SKM-1 (cell line): ENCODE data around the gene PRRT1.
"Not testable (repeated sequence)": the region's sequence is repeated elsewhere in the genome, so short reads cannot be mapped to it uniquely, and the experiment has no call there.

ENCODE experiments used
- DNase-seq: peaks from one replicate; lab custom pipeline; 2025; ENCODE audit not compliant: unreplicated experiment; lab: John Stamatoyannopoulos, UW

Gene PRRT1

DNA sequence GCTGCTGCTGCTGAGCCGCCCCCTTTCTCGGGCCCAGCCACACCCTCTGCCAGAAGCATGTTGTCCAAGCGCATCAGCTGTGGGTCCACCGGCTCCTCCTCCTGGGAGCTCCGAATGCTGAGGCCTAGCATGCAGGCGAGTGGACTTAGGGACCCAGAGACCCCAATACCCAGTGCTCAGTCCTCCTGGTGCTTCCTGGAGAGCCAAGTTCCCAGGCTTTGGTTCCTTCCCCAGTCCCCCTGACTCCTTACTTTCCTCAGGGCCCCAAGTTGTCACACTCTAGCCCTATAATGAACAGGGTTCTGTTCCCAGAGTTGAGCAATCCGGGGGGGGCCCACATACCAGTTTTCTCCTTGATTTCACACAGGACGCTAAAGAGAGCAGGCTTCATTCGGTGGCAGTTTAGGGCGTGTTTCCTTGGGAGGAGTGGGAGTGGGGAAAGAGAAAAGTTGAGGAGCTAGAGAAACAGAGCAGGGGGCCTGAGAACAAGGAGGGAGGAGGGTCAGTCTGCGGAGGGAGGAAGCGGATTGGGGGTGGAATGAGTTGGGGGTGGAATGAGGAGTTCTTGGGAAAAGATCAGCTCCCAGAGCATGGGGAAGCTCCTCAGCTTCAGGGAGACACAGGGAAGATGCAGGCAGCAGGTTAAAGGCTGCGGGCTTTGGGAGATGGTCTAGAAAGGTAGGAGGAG is 36.8 kb upstream of the PRRT1 start:
- no peak for DNase-seq

DNA sequence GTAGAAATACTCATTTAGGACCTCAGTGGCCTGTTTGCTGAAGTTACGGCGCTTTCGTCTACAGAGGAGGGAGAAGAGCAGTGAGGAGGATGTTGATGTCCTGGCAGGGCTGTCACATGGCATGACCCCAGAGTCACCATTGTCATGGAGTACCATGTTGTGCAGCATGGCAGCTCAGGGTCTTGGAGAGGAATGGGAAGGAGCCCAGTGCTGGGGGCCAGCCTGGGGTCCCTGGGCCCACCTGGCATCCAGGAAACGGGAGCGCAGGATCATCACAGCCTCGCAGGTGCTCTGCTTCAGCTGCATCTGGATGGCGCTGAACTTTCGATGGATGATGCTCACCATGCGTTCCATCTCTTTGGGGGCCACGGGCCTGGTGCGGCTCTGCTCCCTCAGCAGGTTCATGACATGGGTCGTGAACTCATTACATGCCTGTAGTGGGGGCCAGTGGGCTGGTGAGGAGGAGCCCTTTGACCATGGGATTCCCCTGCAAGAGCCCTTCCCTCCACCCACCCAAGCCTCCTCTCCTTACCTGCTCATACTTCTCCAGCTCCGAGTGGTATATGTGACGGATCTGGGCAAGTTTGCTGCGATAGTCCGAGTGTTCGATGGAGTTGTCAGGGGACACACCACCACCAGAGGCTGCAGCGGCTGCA is 36.1 kb upstream of the PRRT1 start:
- not testable (repeated sequence) for DNase-seq

DNA sequence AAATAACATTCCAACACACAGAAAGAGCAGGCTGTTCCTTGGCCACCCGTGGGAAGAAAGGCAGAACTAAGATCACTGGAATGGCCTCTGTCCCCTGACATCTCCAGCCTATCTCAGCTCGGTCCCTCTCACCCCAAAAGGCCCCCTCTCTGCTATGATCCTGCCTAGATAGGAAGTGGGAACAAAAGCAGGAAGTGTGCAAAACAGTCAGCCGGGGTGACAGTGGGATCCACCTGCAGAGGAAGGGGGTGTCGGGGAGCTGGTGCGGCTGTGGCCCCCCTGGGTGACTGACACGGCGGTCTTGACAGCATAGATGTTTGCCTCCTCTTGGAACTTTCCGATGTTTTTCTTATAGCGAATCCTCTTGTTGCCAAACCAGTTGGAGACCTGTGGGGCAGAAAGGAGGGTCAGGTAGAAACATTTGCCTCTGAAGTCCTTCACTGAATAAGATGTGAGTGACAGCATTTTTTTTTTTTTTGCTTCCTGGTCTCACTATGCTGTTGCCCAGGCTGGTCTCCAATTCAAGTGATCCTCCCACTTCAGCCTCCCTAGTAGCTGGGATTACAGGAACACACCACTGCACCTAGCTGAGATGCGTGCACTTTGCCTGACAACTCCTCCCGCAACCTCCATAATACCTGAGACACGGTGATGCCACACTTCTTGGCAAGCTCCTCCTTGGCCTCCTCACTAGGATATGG is 35.4 kb upstream of the PRRT1 start:
- no peak for DNase-seq

DNA sequence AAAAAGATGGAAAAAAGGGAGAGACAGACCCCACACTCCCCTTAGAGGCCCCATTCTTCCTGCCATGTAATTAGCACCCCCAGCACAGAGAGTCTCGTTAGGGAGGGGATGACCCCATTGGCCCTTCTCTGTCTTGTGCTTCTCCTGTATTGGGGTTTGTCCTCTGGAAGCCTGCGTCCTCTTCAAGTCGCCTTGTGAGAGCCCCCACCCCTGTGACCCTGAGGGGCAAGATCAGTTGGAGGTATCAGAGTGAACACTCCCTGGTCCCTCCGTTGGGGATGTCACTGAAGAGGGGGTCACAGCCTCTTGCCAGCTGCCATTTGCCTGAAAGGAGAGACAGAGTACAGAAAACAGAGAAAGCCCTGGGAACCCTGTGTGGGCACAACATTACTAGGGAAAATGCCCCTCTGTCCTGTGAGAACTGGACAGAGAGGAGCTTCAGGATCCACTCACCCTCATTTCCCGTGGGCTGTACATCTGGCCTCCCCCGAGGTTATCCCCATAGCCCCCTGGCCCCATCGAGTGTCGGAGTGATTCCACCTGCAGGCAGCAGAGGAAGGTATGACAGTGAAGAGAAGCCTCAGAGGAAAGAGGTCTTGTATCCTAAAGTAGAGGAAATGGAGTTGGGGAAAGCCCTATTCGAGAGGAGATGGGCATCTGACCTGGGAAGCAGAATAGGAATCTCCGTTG is 34.6 kb upstream of the PRRT1 start:
- DNase-seq: not testable (repeated sequence)

DNA sequence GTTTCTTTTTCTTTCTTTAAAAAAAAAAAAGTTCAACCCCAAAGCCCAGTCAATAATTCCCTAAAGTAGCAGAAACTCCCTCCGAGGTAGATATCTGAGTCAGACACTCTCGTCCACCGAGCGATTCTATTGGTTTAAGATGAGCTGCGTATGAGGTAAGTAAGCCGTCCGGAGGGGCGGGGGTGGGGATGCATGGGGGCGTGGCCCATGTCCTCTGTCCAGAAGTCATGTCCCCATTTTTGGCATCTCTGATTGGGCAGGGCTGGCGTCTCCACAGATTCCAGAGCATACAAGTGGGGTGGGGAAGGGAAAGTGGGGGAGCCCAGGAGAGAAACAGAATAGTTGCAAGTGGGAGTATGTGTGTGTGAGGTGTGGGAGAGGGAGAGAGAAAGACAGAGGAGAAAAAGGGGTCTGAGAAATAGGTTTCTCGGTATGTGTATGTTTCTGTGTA is 34.0 kb upstream of the PRRT1 start:
- DNase-seq: not testable (repeated sequence)

DNA sequence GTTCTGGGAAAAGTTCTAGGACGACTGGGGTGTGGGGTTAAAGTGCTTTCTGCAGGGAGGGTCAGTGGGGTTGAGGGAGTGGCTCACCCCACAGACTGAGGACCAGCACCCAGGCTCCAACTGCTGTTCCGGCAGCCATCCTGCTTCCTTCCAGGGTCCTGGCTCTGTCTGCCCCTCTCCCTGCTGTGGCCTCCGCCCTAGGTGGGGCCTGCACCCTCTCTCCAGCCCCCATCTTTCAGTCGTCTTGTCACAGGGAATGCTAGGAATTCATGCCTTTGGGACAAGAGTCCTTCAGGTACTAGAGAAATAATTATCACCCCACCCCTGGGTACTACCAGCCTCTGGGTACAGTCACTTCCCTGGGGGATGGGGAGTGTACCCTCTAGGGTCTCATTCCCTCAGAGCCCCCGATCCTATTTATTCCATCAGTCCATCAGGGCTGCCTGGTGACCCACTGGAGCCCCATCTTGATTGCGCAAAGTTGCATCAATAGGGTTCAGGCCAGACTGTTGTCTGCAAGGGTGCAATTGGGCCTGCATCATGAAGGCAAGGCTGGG is 32.4 kb upstream of the PRRT1 start, which contains the start of gene AGER:
AGER (minus strand) TSS at position 170 of the 557 bp plus-strand sequence; CDS start at position 139, 31 bp downstream.
- no peak for DNase-seq

DNA sequence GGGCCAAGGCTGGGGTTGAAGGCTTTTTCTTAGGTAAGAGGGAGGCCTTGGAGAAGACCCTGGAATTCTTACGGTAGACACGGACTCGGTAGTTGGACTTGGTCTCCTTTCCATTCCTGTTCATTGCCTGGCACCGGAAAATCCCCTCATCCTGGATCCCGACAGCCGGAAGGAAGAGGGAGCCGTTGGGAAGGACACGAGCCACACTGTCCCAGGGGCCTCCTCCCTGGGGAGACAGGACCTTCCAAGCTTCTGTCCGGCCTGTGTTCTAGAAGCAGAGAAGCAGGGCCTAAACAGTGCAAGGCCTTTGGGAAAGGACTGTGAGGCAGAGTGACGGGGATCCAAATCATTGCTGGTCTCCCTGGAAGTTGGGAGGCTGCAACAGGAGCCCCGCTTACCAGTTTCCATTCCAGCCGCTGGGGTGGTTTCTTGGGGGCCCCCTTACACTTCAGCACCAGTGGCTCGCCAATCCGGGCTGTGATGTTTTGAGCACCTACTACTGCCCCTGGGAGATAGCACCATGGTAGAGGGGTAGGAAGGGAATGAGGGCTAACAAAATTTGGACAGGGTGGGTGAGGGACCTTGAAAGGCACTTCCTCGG is 31.8 kb upstream of the PRRT1 start:
- no peak for DNase-seq

DNA sequence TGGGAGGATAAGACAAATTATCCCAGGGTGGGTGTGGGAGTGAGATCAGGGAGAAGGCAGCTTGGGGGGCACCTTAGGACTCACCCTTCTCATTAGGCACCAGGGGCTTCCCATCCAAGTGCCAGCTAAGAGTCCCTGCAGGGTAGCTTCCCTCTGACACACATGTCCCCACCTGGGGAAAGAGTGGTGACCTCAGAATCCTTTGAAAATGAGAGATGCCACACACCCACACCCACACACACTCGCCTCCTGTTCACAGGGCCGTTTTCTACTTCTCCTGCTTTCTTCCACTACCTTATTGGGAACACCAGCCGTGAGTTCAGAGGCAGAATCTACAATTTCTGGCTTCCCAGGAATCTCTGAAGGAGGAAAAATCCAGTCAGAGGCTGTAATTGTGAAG is 31.3 kb upstream of the PRRT1 start:
- DNase-seq: no peak

DNA sequence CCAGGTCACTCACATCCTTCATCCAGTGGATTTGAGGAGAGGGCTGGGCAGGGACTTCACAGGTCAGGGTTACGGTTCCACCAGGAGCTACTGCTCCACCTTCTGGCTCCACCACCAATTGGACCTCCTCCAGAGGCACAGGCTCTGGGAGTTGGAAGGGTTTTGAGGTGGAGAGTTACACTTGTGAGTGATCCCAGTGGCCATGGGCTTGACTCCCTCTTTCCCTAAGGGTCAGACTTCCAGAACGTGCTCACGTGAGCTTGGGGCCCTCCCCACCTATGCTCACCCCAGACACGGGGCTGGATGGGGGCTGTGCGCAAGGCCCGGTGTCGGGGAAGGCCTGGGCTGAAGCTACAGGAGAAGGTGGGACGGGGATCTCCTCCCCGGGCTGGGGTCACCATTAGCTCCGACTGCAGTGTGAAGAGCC is 30.8 kb upstream of the PRRT1 start:
- no peak for DNase-seq

DNA sequence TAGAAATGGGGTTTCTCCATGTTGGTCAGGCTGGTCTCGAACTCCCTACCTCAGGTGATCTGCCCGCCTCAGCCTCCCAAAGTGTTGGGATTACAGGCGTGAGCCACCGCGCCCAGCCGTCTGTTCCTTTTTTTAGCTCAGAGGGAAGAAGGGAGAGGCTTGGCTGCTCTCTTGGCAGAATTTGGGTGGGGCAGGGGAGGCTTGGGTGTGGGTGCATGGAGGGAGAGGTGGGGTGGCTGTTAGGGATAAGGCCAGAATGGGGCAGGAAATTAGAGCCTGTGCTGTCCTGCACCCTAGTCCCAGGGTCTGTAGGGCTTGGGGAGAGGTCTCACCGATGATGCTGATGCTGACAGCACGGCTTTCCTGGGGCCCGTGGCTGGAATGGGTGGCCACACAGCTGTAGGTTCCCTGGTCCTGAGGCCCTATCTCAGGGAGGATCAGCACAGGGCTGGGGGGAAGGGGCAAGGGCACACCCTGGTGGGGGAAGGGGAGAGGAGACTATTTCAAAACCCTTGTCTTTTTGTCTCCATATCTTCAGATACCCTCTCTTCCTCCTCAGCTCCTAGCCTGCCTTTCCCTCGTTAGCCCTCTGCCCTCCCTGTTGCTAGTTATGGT is 30.3 kb upstream of the PRRT1 start:
- DNase-seq: no peak

DNA sequence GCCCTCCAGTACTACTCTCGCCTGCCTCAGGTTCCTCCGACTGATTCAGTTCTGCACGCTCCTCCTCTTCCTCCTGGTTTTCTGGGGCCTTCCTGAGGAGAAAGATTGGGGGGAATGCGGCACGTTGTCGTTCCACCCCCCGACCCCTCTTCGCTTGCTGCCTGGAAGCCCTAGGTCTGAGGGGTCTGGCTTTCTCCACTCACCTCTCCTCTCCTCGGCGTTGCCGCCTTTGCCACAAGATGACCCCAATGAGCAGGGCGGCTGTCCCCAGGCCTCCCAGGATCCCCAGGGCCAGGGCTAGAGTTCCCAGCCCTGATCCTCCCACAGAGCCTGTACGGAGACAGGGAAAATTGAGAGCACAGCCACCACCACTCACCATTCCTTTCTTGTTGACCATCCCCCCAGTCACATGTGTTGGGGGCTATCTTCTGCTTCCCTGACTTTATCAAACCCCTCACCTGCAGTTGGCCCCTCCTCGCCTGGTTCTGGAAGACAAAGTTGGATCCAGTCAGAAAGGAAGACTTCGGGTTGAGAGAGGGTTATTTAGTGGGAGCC is 29.5 kb upstream of the PRRT1 start:
- DNase-seq: no peak

DNA sequence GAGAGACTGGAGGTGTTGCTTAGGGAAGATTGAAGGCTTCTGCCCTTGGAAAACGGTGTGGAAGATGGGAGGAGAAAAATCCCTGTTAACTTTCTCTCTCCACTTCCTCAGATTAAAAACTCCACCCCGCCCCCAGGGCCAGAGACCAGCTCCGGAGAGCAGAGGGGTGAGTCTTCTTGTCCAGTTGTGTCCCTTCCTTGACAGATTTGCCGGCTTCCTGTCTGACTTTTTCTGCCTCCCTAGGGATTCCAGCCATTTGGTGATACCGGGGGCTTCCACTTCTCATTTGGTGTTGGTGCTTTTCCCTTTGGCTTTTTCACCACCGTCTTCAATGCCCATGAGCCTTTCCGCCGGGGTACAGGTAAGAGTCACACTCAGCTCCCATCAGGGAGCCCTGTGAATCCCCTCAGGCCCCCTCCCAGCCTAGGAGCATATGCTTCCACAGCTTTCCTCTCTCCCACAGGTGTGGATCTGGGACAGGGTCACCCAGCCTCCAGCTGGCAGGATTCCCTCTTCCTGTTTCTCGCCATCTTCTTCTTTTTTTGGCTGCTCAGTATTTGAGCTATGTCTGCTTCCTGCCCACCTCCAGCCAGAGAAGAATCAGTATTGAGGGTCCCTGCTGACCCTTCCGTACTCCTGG is 28.1 kb upstream of the PRRT1 start:
- DNase-seq: no peak

DNA sequence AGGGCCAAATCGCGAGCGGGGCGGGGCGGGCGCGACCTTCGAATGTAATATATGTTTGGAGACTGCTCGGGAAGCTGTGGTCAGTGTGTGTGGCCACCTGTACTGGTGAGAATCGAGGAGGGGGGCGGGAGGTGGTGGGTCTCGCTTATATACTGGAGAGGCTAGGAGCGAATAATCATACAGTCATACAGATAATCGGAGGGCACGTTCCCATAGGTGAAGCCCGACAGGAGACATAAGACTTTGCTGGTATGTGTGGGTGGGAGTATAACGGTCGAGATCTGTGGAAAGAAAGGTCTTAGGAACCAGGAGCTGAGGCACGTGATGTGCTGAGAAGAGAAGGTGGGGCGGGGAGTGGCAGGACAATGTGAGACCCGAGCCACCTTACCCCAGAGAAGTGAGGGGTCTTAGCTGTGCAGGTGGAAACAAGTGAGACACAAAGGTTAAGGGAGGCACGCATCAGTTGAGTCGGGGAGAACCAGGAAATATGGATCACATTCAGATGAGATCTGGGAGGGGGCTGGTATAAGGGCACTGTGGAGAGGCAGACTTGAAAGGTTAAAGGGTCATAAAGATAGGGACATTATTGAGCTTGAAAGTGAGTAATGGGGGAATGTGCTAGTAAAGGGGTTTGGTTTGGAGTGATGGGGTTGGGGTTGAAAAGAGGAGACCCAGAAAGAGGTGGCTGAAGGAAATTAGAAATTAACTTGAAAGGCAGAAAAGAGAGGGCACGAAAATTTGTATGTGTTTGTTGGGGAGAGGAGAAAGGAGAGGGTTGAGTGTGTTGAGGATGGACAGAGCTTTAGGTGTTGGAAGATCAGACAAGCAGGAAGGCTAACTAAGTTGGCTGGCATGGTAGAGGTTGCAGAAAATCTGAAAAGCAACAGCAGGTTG is 27.1 kb upstream of the PRRT1 start:
- DNase-seq: no peak

DNA sequence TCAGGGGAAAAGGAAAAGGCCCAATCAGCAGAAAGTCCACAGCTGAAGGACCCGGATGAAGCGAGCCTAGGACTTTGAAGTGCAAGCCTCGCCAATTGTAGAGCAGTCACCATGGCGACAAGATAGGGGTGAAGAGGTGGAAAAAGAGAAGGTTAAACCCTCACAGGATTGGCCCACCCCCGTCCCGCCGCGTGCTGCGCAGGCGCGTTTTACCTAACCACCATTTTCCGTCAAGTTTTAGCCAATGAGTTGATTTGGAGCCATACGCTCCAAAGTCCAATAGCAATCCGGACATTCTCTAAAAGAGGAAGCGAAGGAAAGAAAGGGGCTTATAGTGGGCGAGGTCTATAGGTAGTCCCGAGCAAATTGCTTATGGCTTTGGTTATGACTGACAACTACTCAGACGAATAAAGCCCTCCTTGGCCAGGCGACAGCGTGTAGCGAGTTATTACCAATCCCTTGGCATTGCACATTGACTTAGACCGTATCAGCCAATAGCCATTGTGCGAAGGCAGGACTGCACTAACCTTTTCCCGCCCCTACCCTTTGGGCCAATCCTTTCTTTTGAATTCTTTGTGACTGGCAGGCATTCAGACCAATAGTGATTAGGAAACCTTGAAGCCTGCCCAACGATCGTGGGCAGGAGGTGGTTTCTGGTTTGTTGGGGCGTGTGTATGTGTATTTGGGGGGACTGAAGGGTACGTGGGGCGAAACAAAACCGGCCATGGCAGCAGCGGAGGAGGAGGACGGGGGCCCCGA is 26.2 kb upstream of the PRRT1 start, which contains the start of gene RNF5:
RNF5 (plus strand) TSS at position 618 of the 759 bp plus-strand sequence; CDS start at position 725, 107 bp downstream.
- peak; percentile 99 for DNase-seq

DNA sequence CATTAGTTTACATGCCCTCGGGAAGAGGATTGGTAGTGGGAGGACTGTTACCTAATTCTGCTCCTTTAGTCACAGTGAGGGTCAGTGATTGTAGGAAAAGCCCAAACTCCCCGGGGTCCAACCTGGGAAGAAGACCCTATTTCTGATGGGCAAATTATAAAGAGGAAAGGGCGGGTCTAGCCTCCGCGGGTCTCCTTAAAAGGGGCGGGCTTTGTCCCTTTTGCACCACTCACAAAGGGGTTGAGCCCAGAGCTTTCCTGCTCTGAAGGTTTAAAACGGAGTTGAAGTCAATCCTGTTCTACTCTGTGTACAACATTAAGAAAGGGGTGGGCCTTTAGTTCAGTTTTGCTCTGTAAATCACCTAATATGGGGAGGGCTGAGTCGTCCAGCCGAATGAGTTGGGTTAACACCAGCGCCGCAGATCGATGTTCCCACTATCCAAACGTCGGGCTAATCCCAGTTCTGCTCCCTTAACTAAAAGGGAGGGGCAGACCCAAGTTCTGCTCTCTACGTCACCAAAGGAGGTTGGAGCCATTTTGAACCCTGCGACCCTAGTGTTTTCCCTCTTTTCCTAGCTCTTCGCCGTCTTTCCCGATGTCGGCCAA is 25.5 kb upstream of the PRRT1 start:
- no peak for DNase-seq

DNA sequence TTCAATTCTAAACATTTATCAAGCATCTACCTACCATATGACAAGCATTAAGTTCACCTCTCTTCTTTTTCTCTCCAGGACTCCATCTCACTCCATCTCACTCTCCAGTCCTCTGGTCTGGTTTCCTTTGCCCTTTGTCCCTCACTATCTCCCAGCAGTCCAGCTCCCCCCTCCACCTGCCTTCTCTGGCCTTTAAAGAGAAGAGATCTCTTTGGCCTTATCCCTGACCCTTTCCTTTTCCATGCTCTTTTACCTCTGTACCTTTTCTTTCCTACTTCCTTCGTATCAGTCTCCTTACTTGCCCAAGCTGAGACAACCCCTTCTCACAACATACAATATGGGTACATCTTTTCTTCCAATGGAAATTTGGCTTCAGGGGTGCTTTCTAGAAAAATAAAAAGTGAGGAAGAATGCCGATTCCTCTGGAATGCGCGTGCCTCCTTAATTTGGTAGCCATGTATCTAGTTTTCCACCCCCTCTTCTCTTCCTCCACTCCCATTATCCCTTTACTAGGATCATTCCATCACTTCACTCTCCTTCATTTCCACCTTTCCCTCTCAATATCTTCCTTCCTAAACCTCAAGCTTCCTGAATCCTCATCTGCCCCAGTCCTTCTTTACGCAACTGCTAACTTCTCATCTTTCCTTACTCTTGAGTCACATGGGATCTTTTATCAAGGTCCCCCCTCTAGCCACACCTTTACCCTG is 24.9 kb upstream of the PRRT1 start:
- DNase-seq: no peak
